A673 (cell line): Measurements from ENCODE around the gene MRGPRF. TPM values are rescaled to one million over a fixed set of nuclear protein-coding genes. Genes with fewer than 3 reads are reported as not detected.

ENCODE experiments used
- BruUV-seq: library from RNA; stranded (reverse); fragments of 400-500 nt; replicated peaks from 2 replicates; lab custom pipeline; 2021; lab: Mats Ljungman, UMichigan
- CTCF ChIA-PET: fragments of 300-600 bp; sonication (Branson Sonifier 250); formaldehyde crosslinking; loops from one replicate; lab custom pipeline; 2022; ENCODE audit warnings: antibody characterized with exemption; lab: Charles Lee
- POLR2A ChIA-PET: fragments of 300-600 bp; sonication (Branson Sonifier 250); formaldehyde crosslinking; loops from one replicate; lab custom pipeline; 2022; ENCODE audit warnings: antibody characterized with exemption; ENCODE audit not compliant: low non-redundant PET; lab: Charles Lee
- DNase-seq: peaks from one replicate; pipeline ENCODE4 v3.0.0-alpha.2; 2015; ENCODE audit warnings: low spot score
- H3K27ac ChIP-seq: fragments of 200-600 bp; sonication (generic); 2 replicates; pipeline ENCODE4 v1.5.1; 2016; ENCODE audit warnings: mixed run types, low read depth, mild to moderate bottlenecking, mixed read lengths, antibody characterized with exemption, low read length; ENCODE audit not compliant: poor library complexity, severe bottlenecking
- H3K27me3 ChIP-seq: fragments of 200-600 bp; sonication (generic); replicated peaks from 2 replicates; pipeline ENCODE4 v1.6.1; 2017; ENCODE audit warnings: mixed run types, low read depth, mild to moderate bottlenecking, mixed read lengths, antibody characterized with exemption, low read length; ENCODE audit not compliant: insufficient read depth, poor library complexity
- H3K36me3 ChIP-seq: fragments of 200-600 bp; sonication (generic); 2 replicates; pipeline ENCODE4 v1.6.1; 2016; ENCODE audit warnings: mixed run types, mild to moderate bottlenecking, mixed read lengths, antibody characterized with exemption, low read length; ENCODE audit not compliant: insufficient read depth, poor library complexity, severe bottlenecking
- H3K4me1 ChIP-seq: fragments of 200-600 bp; sonication (generic); 2 replicates; pipeline ENCODE4 v1.6.1; 2017; ENCODE audit warnings: mixed run types, mild to moderate bottlenecking, mixed read lengths, antibody characterized with exemption, low read length; ENCODE audit not compliant: insufficient read depth, poor library complexity, severe bottlenecking
- H3K4me3 ChIP-seq: fragments of 200-600 bp; sonication (generic); 2 replicates; pipeline ENCODE4 v1.5.1; 2016; ENCODE audit warnings: low read depth, mixed run types, mild to moderate bottlenecking, mixed read lengths, low read length; ENCODE audit not compliant: poor library complexity, severe bottlenecking
- H3K9me3 ChIP-seq: fragments of 200-600 bp; sonication (generic); 2 replicates; pipeline ENCODE4 v1.6.1; 2016; ENCODE audit warnings: mixed run types, low read depth, mild to moderate bottlenecking, mixed read lengths, antibody characterized with exemption, low read length; ENCODE audit not compliant: poor library complexity, severe bottlenecking
- EZH2 ChIP-seq: fragments of 200-600 bp; sonication (generic); IDR thresholded peaks from 2 replicates; pipeline ENCODE4 v1.6.1; 2017; ENCODE audit warnings: borderline replicate concordance, low read depth, mild to moderate bottlenecking, mixed read lengths, antibody characterized with exemption, low read length; ENCODE audit not compliant: poor library complexity, severe bottlenecking
- intact Hi-C: fragments of 100-400 bp; cut with micrococcal nuclease; formaldehyde crosslinking; loops from one replicate; pipeline ENCODE4 v1.10.0; 2022; ENCODE audit not compliant: unreplicated experiment
- total RNA-seq: library from RNA; stranded (reverse); gene quantifications from 2 replicates; pipeline ENCODE4 v1.2.3, GENCODE V29; 2021
- TF ChIP-seq, protein P1 (sequence below): fragments of 300-800, 200-600 bp; sonication (generic); conservative IDR thresholded peaks from 2 replicates; pipeline ENCODE4 v1.5.1; 2017; ENCODE audit warnings: low read depth, mild to moderate bottlenecking, antibody characterized with exemption, low read length, moderate library complexity, mixed read lengths

MRGPRF gene
- total RNA-seq, 1 experiment from 2014 or later: 9.3 TPM

DNA sequence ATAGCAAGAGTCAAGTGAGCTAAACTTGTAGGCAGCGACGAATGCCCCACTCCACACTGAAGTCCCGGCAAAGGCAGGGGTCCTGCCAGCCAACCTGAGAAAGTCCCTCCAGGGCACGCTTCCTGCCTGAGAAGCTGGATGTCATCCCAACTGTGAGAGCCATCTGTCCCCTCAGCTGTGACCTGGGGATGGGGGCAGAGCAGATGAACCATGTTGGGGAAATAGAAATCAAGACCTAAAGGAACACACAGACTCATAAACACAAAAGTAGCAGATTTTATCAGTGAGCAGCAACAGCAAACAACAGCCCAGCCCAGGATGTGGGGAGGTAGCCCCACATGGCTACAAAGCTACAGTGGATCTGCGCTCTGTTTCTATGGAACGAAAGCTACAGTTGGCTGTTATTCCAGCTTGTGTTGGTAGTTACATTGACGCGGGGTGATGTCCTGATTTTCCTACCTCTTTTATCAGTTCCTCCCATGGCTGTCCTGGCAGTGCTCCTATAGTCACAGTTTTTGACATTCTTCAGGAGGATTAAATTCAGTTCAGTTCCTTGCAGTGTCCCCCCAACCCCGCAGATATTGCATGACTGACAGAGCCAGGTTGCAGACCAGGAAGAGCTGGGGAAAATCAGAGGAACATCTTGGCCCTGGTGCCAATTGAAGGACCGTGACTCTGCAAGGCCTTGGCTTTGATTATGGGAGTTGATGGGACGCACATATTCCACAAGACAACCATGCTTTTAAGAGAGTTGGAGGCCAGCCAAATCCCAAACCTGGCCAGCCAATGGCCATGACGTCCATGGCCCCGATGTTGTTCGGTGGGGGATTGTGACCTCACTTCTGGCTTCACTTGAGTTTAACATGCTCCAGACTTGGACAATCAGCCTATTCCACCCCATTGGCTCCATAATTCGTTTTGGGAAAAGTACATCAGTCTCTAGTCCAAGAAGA is 46.9 kb downstream of the MRGPRF start:
- Histone ChIP-seq H3K4me3 (no peak overlapping the region), H3K27me3 (no peaks in the 10 kb centered on the region), H3K36me3 (no peaks in the 10 kb centered on the region), H3K4me1 (no peaks in the 10 kb centered on the region), H3K9me3 (no peaks in the 10 kb centered on the region), H3K27ac (no peak overlapping the region)
- intact Hi-C loops: no loop called here
- ChIA-PET POLR2A (no interaction called here), CTCF (no interaction called here)
- BruUV-seq: no TSS peak
- no peak for DNase-seq
- TF ChIP-seq, protein P1, sequence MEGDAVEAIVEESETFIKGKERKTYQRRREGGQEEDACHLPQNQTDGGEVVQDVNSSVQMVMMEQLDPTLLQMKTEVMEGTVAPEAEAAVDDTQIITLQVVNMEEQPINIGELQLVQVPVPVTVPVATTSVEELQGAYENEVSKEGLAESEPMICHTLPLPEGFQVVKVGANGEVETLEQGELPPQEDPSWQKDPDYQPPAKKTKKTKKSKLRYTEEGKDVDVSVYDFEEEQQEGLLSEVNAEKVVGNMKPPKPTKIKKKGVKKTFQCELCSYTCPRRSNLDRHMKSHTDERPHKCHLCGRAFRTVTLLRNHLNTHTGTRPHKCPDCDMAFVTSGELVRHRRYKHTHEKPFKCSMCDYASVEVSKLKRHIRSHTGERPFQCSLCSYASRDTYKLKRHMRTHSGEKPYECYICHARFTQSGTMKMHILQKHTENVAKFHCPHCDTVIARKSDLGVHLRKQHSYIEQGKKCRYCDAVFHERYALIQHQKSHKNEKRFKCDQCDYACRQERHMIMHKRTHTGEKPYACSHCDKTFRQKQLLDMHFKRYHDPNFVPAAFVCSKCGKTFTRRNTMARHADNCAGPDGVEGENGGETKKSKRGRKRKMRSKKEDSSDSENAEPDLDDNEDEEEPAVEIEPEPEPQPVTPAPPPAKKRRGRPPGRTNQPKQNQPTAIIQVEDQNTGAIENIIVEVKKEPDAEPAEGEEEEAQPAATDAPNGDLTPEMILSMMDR: no peak
- no peak for TF ChIP-seq EZH2

DNA sequence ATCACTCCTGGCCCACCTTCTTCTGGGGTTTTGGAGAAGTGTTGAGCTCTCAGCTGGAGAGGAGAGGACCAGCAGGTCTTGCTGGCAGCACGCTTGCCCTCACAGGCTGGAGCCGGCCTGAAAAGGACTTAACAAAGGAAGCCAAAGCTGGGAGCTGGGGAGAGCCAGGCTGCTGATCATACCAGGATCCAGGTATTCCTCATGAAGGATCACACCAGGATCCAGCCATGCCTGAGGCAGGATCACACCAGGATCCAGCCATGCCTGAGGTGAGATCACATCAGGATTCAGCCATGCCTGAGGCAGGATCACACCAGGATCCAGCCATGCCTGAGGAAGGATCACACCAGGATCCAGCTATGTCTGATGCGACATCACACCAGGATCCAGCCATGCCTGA is 49.3 kb downstream of the MRGPRF start:
- Histone ChIP-seq H3K9me3 (no peaks in the 10 kb centered on the region), H3K36me3 (no peaks in the 10 kb centered on the region), H3K27me3 (no peaks in the 10 kb centered on the region), H3K4me3 (no peak overlapping the region), H3K27ac (no peak overlapping the region), H3K4me1 (no peaks in the 10 kb centered on the region)
- TF ChIP-seq, protein P1: no peak
- no peak for TF ChIP-seq EZH2
- no peak for DNase-seq
- CTCF ChIA-PET: interaction anchor here (0.5 kb wide), 1 partner anchor 78 kb away, joined by 4 read pairs; no protein-coding TSS in a partner anchor
- intact Hi-C loops: no loop called here
- BruUV-seq: no TSS peak
- POLR2A ChIA-PET: no interaction called here

DNA sequence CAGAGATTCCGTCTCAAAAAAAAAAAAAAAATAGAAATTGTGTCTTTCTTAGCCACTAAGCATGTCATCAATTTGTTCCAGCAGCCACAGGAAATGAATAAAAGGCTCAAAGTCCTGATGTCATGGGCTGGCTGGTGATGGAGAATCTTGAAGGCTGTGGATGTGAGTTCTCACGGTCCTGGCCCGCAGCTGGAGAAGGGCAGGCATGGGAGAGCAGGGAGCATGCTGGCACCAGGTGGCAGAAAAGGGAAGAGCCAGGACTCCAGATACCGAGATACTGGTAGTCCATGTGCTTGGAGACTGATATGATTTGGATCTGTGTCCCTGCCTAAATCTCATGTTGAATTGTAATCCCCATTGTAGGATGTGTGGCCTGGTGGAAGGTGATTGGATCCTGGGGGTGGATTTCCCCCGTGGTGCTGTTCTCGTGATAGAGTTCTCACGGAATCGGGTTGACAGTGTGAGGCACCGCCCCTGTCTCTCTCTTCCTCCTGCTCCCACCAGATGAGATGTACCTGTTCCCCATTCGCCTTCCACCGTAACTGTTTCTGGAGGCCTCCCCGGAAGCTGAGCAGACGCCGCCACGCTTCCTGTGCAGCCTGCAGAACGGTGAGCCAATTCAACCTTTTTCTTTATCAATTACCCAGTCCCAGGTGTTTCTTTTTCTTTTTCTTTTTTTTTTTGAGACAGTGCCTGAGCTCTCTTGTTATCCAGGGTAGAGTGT is 50.4 kb downstream of the MRGPRF start:
- POLR2A ChIA-PET: no interaction called here
- intact Hi-C loops: no loop called here
- DNase-seq: peak; percentile 67

More for the DNA sequence above, 50.4 kb downstream of the MRGPRF start:
- H3K9me3 ChIP-seq: no peaks in the 10 kb centered on the region
- no peak overlapping the region for H3K27ac ChIP-seq
- H3K27me3 ChIP-seq: no peaks in the 10 kb centered on the region
- no peak for TF ChIP-seq EZH2
- TF ChIP-seq, protein P1: 0 out of 2 replicates have a peak, but pooled peaks have one; percentile 39
- CTCF ChIA-PET: interaction anchor here (0.7 kb wide), 1 partner anchor 73 kb away, joined by 4 read pairs; no protein-coding TSS in a partner anchor
- no peaks in the 10 kb centered on the region for H3K36me3 ChIP-seq
- no TSS peak for BruUV-seq
- H3K4me1 ChIP-seq: no peaks in the 10 kb centered on the region
- H3K4me3 ChIP-seq: no peak overlapping the region
